ENCODE measurements around the gene FRA10AC1.

- TF ChIP-seq CTCF (conservative IDR thresholded peaks at IDR 0.05) (no peak), EZH2 (IDR thresholded peaks at IDR 0.05; ENCODE audit: low read depth) (no peak)
Observed at GRCh38 chr10:93716766-93717165, 14.4 kb upstream of the FRA10AC1 start.

All from PC-9 (cell line).